Measurements from ENCODE around the gene CAMK2B.

GRCh38 chr7:44237696-44238095, 87.7 kb downstream of the CAMK2B start:
- TF ChIP-seq EP300 (IDR thresholded peaks at IDR 0.05; ENCODE audit: borderline replicate concordance), result no peak
- TF ChIP-seq, protein P1, sequence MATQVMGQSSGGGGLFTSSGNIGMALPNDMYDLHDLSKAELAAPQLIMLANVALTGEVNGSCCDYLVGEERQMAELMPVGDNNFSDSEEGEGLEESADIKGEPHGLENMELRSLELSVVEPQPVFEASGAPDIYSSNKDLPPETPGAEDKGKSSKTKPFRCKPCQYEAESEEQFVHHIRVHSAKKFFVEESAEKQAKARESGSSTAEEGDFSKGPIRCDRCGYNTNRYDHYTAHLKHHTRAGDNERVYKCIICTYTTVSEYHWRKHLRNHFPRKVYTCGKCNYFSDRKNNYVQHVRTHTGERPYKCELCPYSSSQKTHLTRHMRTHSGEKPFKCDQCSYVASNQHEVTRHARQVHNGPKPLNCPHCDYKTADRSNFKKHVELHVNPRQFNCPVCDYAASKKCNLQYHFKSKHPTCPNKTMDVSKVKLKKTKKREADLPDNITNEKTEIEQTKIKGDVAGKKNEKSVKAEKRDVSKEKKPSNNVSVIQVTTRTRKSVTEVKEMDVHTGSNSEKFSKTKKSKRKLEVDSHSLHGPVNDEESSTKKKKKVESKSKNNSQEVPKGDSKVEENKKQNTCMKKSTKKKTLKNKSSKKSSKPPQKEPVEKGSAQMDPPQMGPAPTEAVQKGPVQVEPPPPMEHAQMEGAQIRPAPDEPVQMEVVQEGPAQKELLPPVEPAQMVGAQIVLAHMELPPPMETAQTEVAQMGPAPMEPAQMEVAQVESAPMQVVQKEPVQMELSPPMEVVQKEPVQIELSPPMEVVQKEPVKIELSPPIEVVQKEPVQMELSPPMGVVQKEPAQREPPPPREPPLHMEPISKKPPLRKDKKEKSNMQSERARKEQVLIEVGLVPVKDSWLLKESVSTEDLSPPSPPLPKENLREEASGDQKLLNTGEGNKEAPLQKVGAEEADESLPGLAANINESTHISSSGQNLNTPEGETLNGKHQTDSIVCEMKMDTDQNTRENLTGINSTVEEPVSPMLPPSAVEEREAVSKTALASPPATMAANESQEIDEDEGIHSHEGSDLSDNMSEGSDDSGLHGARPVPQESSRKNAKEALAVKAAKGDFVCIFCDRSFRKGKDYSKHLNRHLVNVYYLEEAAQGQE (IDR thresholded peaks at IDR 0.05; ENCODE audit: low read depth), result no peak
- TF ChIP-seq, protein P2, sequence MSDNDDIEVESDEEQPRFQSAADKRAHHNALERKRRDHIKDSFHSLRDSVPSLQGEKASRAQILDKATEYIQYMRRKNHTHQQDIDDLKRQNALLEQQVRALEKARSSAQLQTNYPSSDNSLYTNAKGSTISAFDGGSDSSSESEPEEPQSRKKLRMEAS (IDR thresholded peaks at IDR 0.05), result no peak
- no peak for TF ChIP-seq EGR1 (IDR thresholded peaks at IDR 0.05)
- no peak for TF ChIP-seq RAD21 (IDR thresholded peaks at IDR 0.05; ENCODE audit: low read depth)
- no peak for TF ChIP-seq FOXM1 (IDR thresholded peaks at IDR 0.05; ENCODE audit: borderline replicate concordance, low read depth)
- TF ChIP-seq TCF12 (IDR thresholded peaks at IDR 0.05; ENCODE audit: low read depth), result no peak
- TF ChIP-seq YY1 (IDR thresholded peaks at IDR 0.05; ENCODE audit: low read depth), result no peak
- no peak for TF ChIP-seq USF1 (IDR thresholded peaks at IDR 0.05)
- no peak for TF ChIP-seq TEAD4 (IDR thresholded peaks at IDR 0.05)
